Thyroid gland (tissue), 4 donors: ENCODE data around the gene GPC6. TPM values are rescaled to one million over a fixed set of nuclear protein-coding genes. Genes with fewer than 3 reads are reported as not detected.

Source experiments
- DNase-seq, 2 donors: peaks; one replicate each; pipeline ENCODE4 v3.0.0-alpha.2; 2019
- H3K27ac ChIP-seq, 3 donors: fragments of 200-600 bp; sonication (generic); 1 replicate in 2 of 3; 2 replicates in 1 of 3; pipeline ENCODE4 v1.5.1; 2016 to 2019; ENCODE audit warnings: mild to moderate bottlenecking in 1 of 3, moderate library complexity in 1 of 3
- H3K27me3 ChIP-seq: fragments of 200-600 bp; sonication (generic); one replicate; pipeline ENCODE4 v1.5.1; 2019
- H3K36me3 ChIP-seq, 2 donors: fragments of 200-600 bp; sonication (generic); one replicate each; pipeline ENCODE4 v1.5.1; 2016 to 2019
- H3K4me1 ChIP-seq, 2 donors: fragments of 200-600 bp; sonication (generic); one replicate each; pipeline ENCODE4 v1.5.1; 2017 to 2019
- H3K4me3 ChIP-seq, 3 donors: fragments of 200-600 bp; sonication (generic); replicated peaks in 1 of 3; 1 replicate in 2 of 3; 2 replicates in 1 of 3; pipeline ENCODE4 v1.5.1; 2016; ENCODE audit warnings: mild to moderate bottlenecking in 1 of 3
- H3K9me3 ChIP-seq: fragments of 200-600 bp; sonication (generic); one replicate; pipeline ENCODE4 v1.5.1; 2017
- POLR2A ChIP-seq, 2 donors: fragments of 450-650 bp; IDR thresholded peaks; one replicate each; pipeline ENCODE4 v1.6.1; 2017; ENCODE audit warnings: antibody characterized with exemption in 2 of 2, mild to moderate bottlenecking in 2 of 2, moderate library complexity in 1 of 2
- WGBS, 2 donors: methylation state at CpG; one replicate each; pipeline ENCODE4 v1.1.5; 2017; 5-methylcytosine and 5-hydroxymethylcytosine counted together
- intact Hi-C: fragments of 100-400 bp; cut with DNase I; formaldehyde crosslinking; loops from one replicate; pipeline ENCODE4 v1.15.1; 2023
- total RNA-seq, 4 donors: library from RNA; depleted of rRNA; stranded (reverse); fragments of >200 nt; gene quantifications; one replicate each; pipeline ENCODE4 v1.2.3, GENCODE V29; 2016
- TF ChIP-seq, protein P1 (sequence below), 6 experiments: fragments of 200-600 bp in 3 of 6; fragments of 450-650 bp in 3 of 6; sonication (generic) in 3 of 6; IDR thresholded peaks; one replicate each; pipeline ENCODE4 v1.5.1; 2016 to 2019; ENCODE audit warnings: antibody characterized with exemption in 6 of 6, mild to moderate bottlenecking in 2 of 6, inconsistent platforms in 1 of 6, moderate library complexity in 1 of 6

The GPC6 gene
- total RNA-seq, 4 donors from 2014 or later = 2.8 to 13.4 (median 7.5) TPM

DNA sequence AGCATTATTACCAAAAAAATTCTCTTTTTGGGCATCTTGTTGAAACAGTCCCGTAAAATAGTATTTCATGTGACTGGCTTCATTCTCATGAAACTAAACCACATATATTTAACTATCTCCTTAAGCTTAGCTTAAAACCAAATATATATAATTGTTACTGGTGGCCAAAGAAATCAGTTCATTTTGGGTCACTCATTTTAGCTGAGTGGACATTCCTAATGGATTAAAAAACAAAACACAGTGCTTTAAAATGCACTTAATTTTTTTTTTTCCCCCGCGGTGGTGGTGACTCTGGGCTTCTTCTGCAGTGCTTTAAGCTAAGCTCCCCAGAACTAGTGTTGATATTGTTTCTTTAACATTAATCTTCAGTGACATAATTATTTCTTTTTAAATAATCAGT, 540.1 kb downstream of the GPC6 start:
- H3K27ac ChIP-seq = peak overlapping the region in 1 of 3 donors; percentile 42
- H3K9me3 ChIP-seq = no peaks in the 10 kb centered on the region
- H3K4me1 ChIP-seq = peaks cover 12 to 17% of the 10 kb centered on the region in 2 donors
- TF ChIP-seq, protein P1, sequence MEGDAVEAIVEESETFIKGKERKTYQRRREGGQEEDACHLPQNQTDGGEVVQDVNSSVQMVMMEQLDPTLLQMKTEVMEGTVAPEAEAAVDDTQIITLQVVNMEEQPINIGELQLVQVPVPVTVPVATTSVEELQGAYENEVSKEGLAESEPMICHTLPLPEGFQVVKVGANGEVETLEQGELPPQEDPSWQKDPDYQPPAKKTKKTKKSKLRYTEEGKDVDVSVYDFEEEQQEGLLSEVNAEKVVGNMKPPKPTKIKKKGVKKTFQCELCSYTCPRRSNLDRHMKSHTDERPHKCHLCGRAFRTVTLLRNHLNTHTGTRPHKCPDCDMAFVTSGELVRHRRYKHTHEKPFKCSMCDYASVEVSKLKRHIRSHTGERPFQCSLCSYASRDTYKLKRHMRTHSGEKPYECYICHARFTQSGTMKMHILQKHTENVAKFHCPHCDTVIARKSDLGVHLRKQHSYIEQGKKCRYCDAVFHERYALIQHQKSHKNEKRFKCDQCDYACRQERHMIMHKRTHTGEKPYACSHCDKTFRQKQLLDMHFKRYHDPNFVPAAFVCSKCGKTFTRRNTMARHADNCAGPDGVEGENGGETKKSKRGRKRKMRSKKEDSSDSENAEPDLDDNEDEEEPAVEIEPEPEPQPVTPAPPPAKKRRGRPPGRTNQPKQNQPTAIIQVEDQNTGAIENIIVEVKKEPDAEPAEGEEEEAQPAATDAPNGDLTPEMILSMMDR (IDR thresholded peaks at IDR 0.05) = no peak
- TF ChIP-seq POLR2A (IDR thresholded peaks at IDR 0.05) = no peak
- no peaks in the 10 kb centered on the region for H3K36me3 ChIP-seq
- WGBS, 2 donors = 32 to 36% methylated on average over 3 of the region's 3 CpGs
- no peak for DNase-seq
- H3K27me3 ChIP-seq = no peaks in the 10 kb centered on the region
- no peak overlapping the region for H3K4me3 ChIP-seq
- intact Hi-C loops = no loop called here

DNA sequence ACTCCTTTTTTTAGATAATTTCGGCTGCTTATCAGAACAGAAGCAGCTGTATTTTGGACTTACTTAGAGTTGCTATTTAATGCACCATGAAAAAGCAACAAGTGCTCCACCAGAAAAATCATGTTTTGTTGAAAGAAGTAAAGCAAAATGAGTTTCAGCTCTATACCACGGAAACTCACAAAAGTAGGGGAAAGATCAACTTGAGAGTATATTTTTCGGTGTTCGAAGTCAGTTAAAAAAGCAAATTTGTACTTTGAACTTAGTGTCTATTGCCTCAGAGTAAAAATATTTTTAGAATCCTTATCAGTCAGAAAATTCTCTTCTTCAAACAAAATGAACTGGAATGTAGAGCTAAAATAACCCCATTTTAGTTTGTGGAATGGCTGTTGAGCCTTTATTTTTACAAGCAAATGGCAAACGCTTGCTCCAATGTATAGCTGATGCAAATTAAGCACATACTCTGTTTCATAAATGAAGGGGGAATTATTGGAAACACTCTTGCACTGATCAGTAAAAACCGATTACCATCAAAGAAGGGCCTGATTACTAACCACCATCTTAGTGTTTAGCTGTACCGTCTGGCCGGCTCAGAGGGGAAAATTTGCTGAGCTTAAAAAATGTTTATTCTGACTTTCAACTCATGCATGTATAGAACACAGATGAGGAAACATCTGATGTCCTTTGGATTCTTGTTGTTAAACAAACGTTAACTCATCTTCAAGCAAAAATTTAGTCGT, 540.7 kb downstream of the GPC6 start:
- Histone ChIP-seq H3K27ac (peak overlapping the region in 2 of 3 donors; percentile 15 to 52), H3K27me3 (no peaks in the 10 kb centered on the region)

DNA sequence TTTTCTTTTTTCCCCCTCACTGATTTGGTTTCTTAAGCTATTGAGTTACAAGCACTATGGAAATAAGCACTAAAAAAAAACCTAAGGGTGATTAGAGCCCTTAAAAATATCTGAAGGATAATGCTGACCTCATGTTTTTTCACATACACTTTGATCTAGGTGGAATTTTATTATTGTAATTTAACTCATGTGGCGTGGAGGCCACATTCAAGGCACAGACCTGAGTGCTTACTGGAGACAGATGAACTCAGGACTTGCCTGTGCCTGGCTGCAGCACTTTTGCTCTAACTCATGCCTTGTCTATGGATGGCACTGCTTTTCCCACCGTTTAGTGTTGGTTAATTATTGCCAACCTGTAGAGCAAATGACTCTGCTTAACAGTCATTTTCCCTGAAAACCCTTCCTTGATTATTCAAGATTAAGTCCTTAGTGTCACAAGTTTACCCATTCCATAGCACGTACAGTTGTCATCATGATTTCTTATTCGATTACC, 541.4 kb downstream of the GPC6 start:
- Histone ChIP-seq H3K27me3 (no peaks in the 10 kb centered on the region), H3K36me3 (no peaks in the 10 kb centered on the region), H3K4me3 (no peak overlapping the region), H3K4me1 (peaks cover 12 to 17% of the 10 kb centered on the region in 2 donors), H3K27ac (peak overlapping the region in 1 of 3 donors; percentile 52), H3K9me3 (no peaks in the 10 kb centered on the region)
- intact Hi-C loops = no loop called here
- TF ChIP-seq POLR2A (IDR thresholded peaks at IDR 0.05) = no peak
- WGBS, 2 donors = 73 to 75% methylated on average over 4 of the region's 4 CpGs
- DNase-seq = no peak

More for the DNA sequence above, 540.7 kb downstream of the GPC6 start:
- no peak for DNase-seq
- H3K4me3 ChIP-seq = no peak overlapping the region
- no peak for TF ChIP-seq POLR2A (IDR thresholded peaks at IDR 0.05)
- TF ChIP-seq, protein P1 (IDR thresholded peaks at IDR 0.05) = no peak
- intact Hi-C loops = no loop called here
- no peaks in the 10 kb centered on the region for H3K9me3 ChIP-seq
- WGBS, 2 donors = 26 to 45% methylated on average over 10 of the region's 10 CpGs
- H3K36me3 ChIP-seq = no peaks in the 10 kb centered on the region
- peaks cover 12 to 17% of the 10 kb centered on the region in 2 donors for H3K4me1 ChIP-seq

DNA sequence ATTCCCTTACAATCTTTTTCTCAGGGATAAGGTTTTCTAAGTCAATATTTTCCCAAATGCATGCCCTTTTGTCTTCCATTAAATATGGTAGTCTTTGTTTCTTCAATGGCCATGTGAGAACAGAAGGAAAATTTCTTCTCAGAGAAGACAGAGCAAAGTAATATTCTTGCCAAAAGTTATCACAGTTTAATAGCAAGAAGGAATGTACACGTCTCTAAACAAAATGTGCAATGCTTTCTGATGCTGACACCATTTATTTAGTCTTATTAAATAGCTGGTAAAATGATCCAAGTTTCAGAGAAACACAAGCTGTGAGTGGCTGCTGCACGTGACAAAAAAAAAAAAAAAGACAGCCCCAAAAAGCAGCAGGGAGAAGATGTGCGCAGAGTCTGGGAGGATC, 542.5 kb downstream of the GPC6 start:
- no peak for DNase-seq
- Histone ChIP-seq H3K27me3 (no peaks in the 10 kb centered on the region), H3K4me3 (no peak overlapping the region), H3K27ac (no peak overlapping the region), H3K36me3 (no peaks in the 10 kb centered on the region), H3K9me3 (no peaks in the 10 kb centered on the region), H3K4me1 (peaks cover 12 to 17% of the 10 kb centered on the region in 2 donors)
- 76 to 78% methylated on average over 3 of the region's 3 CpGs for WGBS, 2 donors
- intact Hi-C loops = no loop called here
- TF ChIP-seq, protein P1 (IDR thresholded peaks at IDR 0.05) = no peak
- TF ChIP-seq POLR2A (IDR thresholded peaks at IDR 0.05) = no peak

DNA sequence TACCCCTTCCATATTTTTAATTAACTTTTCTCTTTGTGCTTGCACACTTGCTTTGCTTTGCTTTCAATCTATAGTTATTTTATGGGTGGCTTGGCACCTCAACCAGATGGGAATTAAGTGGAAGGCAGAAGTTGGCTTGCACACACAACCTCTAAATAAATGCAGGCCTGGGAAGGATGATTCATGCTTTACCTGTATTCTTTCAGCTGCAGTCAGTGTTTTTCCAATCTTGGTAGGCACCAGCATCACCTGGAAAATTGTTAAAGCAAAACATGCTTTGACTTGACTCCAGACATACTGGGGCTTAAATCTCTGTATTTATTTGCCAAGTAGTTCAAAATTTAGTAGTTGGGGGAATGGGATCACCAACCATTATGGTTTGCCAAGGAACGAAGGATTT, 543.0 kb downstream of the GPC6 start:
- Histone ChIP-seq H3K27me3 (no peaks in the 10 kb centered on the region), H3K4me3 (no peak overlapping the region), H3K4me1 (peaks cover 12 to 17% of the 10 kb centered on the region in 2 donors), H3K27ac (no peak overlapping the region), H3K36me3 (no peaks in the 10 kb centered on the region), H3K9me3 (no peaks in the 10 kb centered on the region)
- WGBS, 2 donors = 90 to 100% methylated on average over 1 of the region's 1 CpG
- intact Hi-C loops = no loop called here
- no peak for DNase-seq
- TF ChIP-seq POLR2A (IDR thresholded peaks at IDR 0.05) = no peak
- TF ChIP-seq, protein P1 (IDR thresholded peaks at IDR 0.05) = no peak
